HFFc6 (cell line): ENCODE results near the gene ITSN2. TPM values are rescaled to one million over a fixed set of nuclear protein-coding genes. Genes with fewer than 3 reads are reported as not detected.

ENCODE experiments used
- DNase-seq: peaks from one replicate; pipeline ENCODE4 v3.0.0-alpha.2; 2018
- H3K27ac Mint-ChIP-seq: 2 replicates; pipeline ENCODE4 v1.8.0; 2020; ENCODE audit warnings: mild to moderate bottlenecking, mixed read lengths
- H3K27me3 Mint-ChIP-seq: 2 replicates; pipeline ENCODE4 v1.8.0; 2021; ENCODE audit warnings: mild to moderate bottlenecking, moderate library complexity, mixed read lengths; ENCODE audit not compliant: insufficient read depth
- H3K36me3 Mint-ChIP-seq: 2 replicates; pipeline ENCODE4 v1.8.0; 2021; ENCODE audit warnings: low read depth, mixed read lengths
- H3K4me1 Mint-ChIP-seq: 2 replicates; pipeline ENCODE4 v1.8.0; 2020; ENCODE audit warnings: low read depth, mixed read lengths
- H3K4me3 Mint-ChIP-seq: 2 replicates; pipeline ENCODE4 v1.8.0; 2020; ENCODE audit warnings: mild to moderate bottlenecking, moderate library complexity, mixed read lengths
- H3K9me3 Mint-ChIP-seq: 2 replicates; pipeline ENCODE4 v1.8.0; 2020; ENCODE audit warnings: mild to moderate bottlenecking, mixed read lengths
- CTCF ChIP-seq: fragments of 200-600 bp; sonication (generic); IDR thresholded peaks from 2 replicates; pipeline ENCODE4 v1.5.0; 2021; ENCODE audit warnings: antibody characterized with exemption, mild to moderate bottlenecking
- total RNA-seq, 6 experiments: library from RNA; stranded (reverse); fragmentation: NEBNext Ultra II Directional; extraction: Animal tissue kit (Norgen Biotek cat#: 25700); gene quantifications; 2 replicates in 1 of 6; 3 replicates in 5 of 6; pipeline ENCODE4 v1.2.3, GENCODE V29; 2021

The ITSN2 gene
- total RNA-seq, 6 experiments from 2014 or later = 26.2 to 32.3 (median 29.5) TPM

GRCh38 chr2:24259316-24259715 lies 101.0 kb downstream of the ITSN2 start:
- no peaks in the 10 kb centered on the region for H3K27me3 Mint-ChIP-seq
- peaks cover 27% of the 10 kb centered on the region for H3K4me1 Mint-ChIP-seq
- no peak for TF ChIP-seq CTCF
- no peak for DNase-seq
- H3K27ac Mint-ChIP-seq = no peak overlapping the region
- no peak overlapping the region for H3K4me3 Mint-ChIP-seq
- peaks cover 10% of the 10 kb centered on the region for H3K36me3 Mint-ChIP-seq
- no peaks in the 10 kb centered on the region for H3K9me3 Mint-ChIP-seq

- peaks cover 10% of the 10 kb centered on the region for H3K36me3 Mint-ChIP-seq
- no peak overlapping the region for H3K4me3 Mint-ChIP-seq
- no peaks in the 10 kb centered on the region for H3K27me3 Mint-ChIP-seq
- no peak for DNase-seq
- H3K9me3 Mint-ChIP-seq = no peaks in the 10 kb centered on the region
- H3K4me1 Mint-ChIP-seq = peaks cover 21% of the 10 kb centered on the region
- TF ChIP-seq CTCF = no peak
- no peak overlapping the region for H3K27ac Mint-ChIP-seq
These were observed 101.6 kb downstream of the ITSN2 start for GRCh38 chr2:24258718-24259117.

GRCh38 chr2:24253303-24253919 lies 106.9 kb downstream of the ITSN2 start:
- peak; percentile 48 for DNase-seq
- Mint-ChIP-seq H3K36me3 (peaks cover 18% of the 10 kb centered on the region), H3K27me3 (no peaks in the 10 kb centered on the region), H3K9me3 (no peaks in the 10 kb centered on the region), H3K27ac (peak overlapping the region; percentile 41; the same call in 1 of the 2 replicates), H3K4me3 (no peak overlapping the region), H3K4me1 (peaks cover 7% of the 10 kb centered on the region)
- TF ChIP-seq CTCF = no peak

GRCh38 chr2:24247592-24247991 lies 112.7 kb downstream of the ITSN2 start:
- Mint-ChIP-seq H3K4me3 (no peak overlapping the region), H3K27me3 (no peaks in the 10 kb centered on the region), H3K9me3 (no peaks in the 10 kb centered on the region), H3K36me3 (0 out of 2 replicates have a peak, but pooled peaks cover 22% of the 10 kb centered on the region), H3K27ac (no peak overlapping the region), H3K4me1 (peaks cover 11% of the 10 kb centered on the region)
- no peak for DNase-seq
- no peak for TF ChIP-seq CTCF

- H3K9me3 Mint-ChIP-seq = no peaks in the 10 kb centered on the region
- no peak for DNase-seq
- H3K36me3 Mint-ChIP-seq = 0 out of 2 replicates have a peak, but pooled peaks cover 19% of the 10 kb centered on the region
- H3K27me3 Mint-ChIP-seq = no peaks in the 10 kb centered on the region
- peak overlapping the region; percentile 28; the same call in 1 of the 2 replicates for H3K27ac Mint-ChIP-seq
- TF ChIP-seq CTCF = no peak
- peaks cover 11% of the 10 kb centered on the region for H3K4me1 Mint-ChIP-seq
- H3K4me3 Mint-ChIP-seq = no peak overlapping the region
These were observed 113.2 kb downstream of the ITSN2 start for GRCh38 chr2:24247164-24247563.
